Activated CD4-positive, alpha-beta T cell treated with anti-CD3 and anti-CD28 coated beads for 1 hour (primary cell): Measurements from ENCODE around the gene CCDC178.
"Not testable (repeated sequence)": the region's sequence is repeated elsewhere in the genome, so short reads cannot be mapped to it uniquely, and the experiment has no call there.

ENCODE experiments used
- DNase-seq: peaks from one replicate; pipeline ENCODE4 v3.0.0-alpha.2; 2020

CCDC178 gene

DNA sequence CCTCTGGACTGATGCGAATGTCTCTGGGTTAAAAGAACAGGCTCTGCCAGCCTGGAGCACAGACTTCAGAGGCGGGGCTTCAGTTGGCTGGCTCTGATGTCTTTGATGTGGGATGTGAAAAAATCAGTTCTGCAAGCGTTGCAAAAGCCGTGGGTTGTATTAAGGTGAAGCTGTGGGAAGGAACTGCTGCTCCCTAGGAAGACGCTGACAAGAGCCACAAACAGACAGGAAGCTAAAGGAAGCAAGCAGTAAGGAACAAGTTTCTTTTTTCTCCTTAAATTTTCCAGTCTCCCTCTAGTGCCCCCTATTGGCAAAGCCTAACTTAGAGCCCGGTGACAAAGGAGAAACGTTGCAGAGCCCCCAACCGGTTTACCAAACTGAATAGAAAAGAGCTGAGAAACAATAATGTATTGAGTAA, 239.0 kb downstream of the CCDC178 start:
- no peak for DNase-seq

DNA sequence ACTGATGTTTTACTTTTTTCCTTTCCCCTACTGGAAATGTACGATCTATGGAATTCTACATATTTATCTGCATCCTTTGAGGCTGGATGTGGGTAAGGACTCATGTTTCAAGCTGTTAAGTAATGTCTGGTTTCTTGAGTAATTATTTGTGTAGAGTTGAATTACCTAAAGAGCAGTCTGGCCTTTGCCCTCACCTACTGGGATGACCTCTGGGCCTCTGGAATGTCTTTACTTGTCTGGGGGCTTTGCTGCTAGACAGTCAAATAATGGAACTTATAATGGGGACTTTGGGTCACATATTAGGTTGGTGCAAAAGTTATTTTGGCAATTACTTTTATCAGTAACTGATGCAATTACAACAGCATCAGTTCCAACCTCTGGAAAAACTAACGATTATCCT, 244.7 kb downstream of the CCDC178 start:
- DNase-seq: no peak

DNA sequence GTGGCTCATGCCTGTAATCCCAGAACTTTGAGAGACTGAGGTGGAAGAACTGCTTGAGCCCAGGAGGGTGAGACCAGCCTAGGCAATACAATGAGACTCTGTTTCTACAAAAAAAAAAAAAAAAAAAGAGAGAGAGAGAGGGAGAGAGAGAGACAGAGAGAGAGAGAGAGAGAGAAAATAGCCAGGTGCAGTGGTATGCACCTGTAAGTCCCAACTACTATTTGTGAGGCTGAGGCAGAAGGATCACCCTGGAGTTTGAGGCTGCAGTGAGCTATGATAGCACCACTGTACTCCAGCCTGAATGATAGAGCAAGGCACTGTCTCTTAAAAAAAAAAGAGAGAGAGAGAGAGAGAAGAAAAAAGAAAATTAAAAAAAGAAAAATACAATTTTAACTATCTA, 245.7 kb downstream of the CCDC178 start:
- DNase-seq: no peak

DNA sequence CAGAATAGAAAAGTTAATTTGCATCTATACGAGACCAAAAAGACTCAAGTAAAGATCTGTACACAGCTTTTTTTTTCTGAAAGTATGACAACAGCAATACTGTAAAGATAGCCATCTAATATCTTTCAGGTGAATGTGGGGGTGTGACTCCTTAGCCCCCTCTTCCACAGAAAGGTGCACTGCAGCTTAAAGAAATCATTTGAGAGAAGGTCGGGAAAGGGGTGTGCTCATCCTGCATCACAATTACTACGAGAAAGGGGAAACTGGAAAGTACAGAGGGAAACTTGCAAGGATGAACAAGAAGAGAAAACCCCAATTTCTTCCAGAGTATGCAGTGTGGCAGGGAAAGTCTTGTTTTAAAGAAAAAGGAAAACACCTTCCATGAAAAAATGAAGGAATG, 255.6 kb downstream of the CCDC178 start:
- no peak for DNase-seq

DNA sequence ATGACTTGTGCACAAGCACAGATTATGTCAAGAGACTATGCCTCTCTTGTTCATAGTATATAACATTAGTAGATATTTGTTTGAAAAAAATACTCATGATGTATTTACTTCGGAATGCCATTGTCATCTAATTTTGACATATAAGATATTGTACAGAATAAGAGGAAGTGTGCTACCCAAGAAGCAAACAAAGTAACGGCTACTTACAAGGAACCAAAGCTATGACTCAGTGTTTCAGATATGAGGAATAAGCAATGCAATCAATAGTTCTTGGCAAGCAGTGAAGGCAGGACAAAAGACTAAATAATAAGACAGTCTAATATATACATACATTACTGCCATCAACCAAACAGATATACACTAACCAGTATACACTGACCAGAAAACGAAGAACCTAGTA, 256.3 kb downstream of the CCDC178 start:
- no peak for DNase-seq

DNA sequence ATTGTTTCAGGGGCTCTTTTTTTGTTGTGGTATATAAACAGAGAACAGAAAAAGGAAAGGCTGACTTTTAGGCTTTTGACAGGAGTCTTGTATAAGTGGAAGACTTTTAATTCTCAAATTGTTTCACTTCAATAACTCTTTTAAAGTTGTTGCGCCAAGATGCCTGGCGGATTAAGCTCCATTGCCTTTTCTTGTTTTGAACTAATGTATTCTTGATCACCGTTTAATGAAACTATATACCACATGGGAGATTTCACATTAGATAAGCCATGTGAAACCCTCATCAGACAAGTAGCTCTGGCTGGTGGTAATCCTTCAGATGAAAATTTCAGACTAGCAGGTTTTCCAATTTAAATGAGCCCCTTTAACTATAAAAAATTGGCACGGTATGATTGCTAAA, 257.4 kb downstream of the CCDC178 start:
- no peak for DNase-seq

DNA sequence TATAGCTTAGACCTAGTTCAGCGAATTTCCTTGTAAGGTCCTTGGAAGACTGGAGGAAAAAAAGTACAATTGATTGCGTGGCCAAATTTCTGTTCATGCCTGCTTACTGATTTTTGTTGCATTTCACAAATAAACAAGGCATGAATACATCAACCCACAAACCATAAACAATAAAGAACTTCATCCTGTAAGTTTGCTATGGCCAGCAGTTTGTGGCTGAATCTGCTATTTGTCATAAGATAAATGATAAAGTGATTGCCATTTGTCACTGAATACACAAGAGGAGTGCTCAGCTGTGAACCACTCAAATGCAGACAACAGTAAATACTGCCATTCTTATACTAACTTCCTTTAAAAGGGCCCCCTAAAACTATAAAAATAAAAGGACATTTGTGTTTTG, 259.5 kb downstream of the CCDC178 start:
- DNase-seq: no peak

DNA sequence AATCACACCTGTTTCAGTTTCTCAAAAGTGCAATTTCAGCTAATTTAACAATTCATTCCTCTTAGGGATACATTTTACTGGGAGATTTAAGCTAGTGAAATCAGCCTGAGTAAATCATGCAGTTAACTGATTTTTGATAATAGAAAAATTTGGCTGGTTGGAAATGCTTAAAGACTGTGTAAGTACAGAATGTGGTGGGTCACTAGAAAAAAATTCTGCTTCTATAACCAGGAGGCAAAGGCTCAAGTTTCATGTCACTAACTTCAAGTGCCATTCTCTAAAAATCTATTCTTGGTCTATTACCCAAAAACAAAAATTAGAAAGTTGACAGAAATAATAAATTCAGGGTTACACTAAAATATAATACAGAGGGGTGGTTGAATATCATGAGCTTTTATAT, 271.3 kb downstream of the CCDC178 start:
- no peak for DNase-seq

DNA sequence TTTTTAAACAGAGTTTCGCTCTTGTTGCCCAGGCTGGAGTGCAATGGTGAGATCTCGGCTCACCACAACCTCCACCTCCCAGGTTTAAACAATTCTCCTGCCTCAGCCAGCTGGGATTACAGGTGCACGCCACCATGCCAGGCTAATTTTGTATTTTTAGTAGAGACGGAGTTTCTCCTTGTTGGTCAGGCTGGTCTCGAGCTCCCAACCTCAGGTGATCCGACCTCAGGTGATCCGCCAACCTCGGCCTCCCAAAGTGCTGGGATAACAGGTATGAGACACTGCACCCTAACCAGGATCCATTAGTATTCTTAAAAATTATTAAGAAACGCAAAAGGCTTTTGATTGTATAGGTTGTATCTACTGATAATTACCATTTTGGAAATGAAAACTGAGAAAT, 276.4 kb downstream of the CCDC178 start:
- DNase-seq: not testable (repeated sequence)

DNA sequence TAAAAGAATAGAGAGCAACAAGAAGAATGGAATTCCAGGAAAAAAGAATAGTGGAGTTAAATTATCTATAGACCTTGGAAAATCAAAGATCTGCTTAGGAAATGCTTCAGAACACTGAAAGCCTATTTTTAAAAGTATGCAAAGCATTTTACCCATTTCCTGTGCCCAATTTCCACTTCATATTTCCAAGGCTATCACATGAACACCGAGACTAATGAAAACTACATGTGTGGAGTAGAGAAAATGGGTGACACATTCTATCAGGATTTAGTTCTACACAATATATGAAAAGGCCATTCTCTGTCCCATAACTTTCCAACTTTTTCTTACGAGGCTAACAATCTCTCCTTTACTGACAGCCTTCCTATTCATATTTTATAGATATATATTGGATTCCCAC, 279.4 kb downstream of the CCDC178 start:
- DNase-seq: no peak

DNA sequence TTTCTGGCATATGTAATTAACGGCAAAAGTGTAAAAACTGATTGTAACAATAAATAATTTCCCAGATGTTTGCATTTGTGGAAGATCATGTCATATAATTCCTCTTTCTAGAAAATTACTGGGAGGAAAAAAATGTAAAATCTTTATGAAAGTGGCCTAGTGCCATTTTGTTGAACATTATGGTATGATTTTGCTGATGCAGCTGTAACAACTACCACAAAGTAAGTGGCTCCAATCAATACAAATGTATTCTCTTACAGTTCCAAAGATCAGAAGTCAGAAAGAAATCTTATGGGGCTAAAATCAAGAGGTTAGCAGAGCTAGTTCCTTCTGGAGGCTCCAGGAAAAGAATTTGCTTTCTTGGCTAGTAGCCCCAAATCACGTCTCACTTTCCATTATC, 281.4 kb downstream of the CCDC178 start:
- DNase-seq: no peak

DNA sequence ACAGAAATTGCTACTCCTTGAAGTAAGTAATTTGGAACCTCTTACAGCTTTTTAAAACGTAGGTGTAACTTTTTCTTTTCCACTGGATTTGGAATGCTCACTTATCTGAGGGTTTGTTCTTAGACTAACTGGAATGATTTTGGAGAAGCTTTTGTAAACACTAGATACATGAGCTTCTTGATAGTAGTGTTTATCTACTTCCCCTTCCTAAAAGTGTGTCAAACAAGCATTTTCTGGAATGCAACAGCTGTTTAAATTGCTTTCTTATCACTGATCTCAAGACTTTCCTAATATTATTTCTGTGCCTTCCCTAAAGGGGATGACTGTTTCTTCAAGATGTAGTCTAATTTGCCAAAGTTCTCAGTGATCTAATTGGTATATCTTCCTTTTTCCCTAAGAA, 282.6 kb downstream of the CCDC178 start:
- DNase-seq: no peak

DNA sequence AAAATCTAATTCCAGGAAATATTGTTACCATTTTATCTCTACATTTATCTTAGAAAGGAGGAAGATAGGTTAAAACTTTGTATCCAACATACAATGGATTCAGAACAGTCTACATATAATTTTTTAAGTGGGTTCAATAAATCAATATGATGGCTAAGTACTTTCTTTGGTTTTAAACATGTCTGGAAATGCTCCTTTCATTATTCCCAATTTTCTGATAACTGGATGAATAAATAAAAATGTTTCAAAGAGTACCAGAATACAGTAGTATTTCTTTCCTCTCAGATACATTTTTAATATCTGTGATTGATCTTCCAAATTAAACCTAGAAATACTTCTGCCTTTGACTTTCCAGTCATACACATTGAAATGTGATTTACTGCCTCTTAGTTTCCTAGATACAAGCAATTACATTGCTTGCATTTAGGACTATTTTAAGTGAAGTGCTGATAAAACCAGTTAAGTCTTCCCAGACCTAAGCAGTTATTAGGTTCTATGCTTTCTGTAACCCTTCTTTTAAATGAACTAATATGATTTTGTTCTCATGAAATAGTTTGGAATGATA, 283.5 kb downstream of the CCDC178 start:
- DNase-seq: no peak

DNA sequence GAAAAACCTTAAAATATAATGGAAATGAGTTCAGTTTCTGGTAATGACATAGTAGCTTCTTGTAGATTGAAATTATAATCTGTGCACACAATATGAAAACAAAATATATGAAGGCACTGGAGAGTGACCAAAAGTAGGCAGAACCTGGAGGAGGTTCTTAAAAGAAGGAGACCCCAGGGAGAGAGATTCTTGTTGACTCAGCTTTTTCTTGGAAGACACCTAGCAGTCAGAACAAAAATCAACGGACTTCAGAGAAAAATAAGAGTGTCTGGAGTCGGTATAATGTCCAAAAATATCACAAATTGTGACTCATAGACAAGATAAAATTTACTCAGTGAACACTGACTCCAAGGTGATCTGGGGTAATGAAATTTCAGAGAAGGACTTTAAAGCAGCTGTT, 286.5 kb downstream of the CCDC178 start:
- no peak for DNase-seq

DNA sequence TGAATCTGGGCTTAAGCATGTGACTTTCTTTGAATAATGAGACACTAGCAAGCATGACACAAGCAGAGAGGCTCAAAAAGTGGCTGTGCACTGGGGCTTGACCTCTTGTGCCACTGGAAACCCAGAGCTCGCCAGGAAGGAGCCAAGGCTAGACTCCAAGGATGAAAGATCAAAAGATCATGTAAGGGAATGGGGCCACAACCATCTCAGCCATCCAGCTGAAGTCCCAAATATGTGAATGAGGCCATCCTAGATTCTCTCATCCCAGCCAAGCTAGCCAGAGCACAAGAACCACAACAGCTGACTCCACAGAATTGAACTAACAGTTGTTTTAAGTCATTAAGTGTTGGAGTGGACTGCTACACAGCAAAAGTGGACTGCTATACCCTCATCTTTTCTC, 288.1 kb downstream of the CCDC178 start:
- no peak for DNase-seq

DNA sequence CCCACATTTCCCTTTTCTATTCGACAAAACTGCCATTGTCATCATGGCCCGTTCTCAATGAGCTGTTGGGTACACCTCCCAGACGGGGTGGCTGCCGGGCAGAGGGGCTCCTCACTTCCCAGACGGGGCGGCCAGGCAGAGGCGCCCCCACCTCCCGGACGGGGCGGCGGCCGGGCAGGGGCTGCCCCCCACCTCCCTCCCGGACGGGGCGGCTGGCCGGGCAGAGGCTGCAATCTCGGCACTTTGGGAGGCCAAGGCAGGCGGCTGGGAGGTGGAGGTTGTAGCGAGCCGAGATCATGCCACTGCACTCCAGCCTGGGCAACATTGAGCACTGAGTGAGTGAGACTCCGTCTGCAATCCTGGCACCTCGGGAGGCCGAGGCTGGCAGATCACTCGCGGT, 292.7 kb downstream of the CCDC178 start:
- DNase-seq: not testable (repeated sequence)

DNA sequence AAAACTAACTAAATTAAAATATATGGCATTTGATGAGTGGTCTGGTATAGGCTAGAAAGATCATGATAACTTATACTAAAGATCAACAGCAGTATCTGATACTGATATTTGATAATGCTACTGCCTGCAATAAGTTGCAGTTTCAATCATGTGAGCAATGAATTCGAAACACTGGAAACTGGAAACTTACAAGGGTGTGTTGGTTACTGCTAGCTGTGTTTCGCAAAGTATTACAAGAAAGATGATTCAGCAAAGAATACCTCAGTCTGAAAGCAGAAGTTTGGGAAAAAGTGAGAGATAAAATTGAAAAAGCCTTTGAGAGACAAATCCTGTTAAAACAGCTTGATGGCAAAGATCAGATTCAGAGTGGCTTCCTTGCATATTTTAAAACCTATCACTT, 294.5 kb downstream of the CCDC178 start:
- DNase-seq: no peak

DNA sequence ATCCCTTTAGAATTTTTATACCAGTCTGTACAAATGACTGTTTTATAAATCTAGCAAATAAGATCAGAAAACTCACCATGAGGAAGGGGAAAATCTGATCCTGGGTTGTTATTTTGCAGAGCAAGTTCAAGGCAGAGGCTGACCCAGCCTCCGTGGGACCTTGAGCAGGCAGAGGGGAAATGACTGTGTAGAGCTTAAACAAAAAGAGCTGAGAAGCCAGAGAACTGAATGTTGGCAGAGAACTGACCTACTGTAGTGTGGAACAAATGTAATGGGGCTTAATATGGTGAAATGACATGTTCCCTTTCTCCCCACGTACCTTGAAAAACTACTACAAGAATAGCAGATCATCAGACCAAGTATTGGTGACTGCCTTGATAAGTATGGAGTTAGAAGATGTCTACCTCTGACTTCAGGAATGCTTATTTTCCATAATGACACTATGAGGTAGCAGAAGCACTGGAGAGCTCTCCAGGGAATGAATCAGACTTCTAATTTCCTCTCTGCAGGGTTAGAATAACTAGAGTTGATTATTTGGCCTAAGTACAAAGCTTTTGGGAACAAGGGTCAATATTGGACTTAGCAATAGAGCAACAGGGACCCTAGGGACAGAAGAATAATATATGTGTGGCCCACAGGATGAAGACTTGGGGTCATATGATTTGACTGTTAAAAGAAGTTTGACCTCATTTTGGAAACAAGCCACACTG, 304.4 kb downstream of the CCDC178 start:
- no peak for DNase-seq

DNA sequence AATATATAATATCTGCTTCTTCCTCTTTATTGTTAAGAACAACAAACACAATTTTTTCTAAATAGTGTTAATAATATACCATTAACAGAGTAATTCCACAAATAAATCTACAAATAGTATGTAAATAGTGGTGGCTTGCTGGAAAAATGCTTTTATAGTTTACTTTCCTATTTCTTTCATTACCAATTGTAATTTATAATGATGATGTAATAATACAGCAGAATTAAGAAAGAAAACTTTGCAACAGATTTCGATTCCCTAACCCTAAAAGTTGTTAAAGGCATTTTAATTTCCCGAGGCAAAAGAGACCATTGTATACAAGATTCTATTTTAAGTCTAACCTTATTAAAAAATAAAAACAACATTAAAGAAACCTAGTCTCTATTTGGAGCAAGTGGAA, 307.9 kb downstream of the CCDC178 start:
- DNase-seq: no peak

DNA sequence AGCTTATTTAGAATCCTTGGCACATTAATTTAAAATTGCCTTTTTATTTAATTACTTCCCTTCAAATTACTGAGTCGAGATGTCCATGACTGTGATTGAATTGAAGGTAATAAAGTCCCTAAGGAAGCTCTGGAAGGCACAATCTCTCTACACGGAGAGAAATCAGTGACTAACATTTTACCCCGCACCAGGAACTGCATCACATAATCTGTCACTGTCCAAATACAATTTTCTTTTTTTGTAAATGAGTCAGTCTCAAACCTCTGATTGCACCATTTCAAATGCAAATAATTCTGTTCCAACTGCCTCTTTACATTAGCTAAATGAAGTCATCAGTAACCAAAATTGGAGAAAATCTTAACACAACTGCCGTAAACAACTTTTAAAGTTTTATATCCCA, 311.9 kb downstream of the CCDC178 start:
- no peak for DNase-seq

DNA sequence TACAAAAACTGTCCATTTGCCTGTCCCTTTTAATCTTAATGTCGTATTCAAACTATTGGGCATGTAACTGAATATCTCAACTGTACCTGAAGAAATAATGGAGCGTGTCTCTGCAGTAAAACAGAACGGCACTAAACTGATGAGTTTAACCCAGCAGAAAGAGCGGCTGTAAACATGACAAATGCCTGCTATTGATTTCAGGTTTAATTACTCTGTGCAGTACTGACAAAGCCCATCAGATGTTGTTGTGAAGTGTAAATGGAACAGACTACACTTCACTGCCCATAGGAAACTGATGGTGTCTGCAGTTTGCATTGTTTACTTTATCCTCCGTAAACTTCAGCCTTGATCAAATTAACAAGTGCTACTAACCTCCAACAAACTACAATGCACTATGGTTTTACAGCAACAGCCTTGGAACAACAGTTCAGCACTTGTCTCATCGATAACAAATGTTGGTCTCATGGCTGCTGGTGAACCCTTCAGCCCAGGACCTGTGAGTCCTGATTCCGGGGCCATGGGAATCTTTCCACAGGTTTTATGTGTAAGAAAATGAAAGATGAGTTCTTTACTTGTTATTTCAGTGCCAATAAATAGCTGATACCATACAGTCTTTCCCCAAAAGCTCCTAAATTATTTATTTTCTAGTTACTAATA, 316.5 kb downstream of the CCDC178 start:
- no peak for DNase-seq

DNA sequence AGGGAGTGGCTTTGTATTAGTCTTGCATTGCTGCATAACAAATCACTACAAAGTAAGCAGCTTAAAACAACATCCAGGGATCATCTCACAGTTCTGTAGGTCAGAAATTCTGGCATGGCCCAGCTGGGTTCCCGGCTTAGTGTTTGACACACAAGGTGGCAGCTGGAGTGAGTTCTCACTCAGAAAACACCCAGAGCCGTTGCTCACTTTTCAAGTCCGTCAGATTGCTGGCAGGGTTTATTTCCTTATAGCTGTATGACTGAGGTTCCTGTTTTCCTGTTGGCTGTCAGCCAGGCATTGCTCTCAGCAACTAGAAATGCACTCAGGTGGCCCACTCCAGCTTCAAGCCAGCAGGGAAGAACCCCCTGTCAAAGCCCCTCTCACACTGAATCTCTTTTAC, 324.1 kb downstream of the CCDC178 start:
- no peak for DNase-seq

DNA sequence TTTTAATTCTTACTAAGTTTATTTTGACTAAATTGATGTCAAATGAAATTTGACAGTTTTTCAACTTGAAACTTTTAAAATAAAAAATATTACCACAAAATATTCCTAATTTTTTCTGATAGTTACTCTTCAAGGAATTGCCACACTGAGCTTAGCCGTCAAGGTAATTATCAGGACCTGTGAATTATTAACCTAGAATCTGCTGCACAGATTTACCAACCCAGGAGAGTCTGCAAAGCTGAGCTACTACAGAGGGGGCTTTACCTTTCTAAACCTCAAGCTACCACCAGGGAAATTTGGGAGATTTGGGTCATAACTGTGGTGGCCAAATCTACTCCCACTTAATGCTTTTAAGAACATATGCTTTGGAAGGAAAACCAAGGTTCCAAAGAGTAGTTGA, 324.6 kb downstream of the CCDC178 start:
- no peak for DNase-seq

DNA sequence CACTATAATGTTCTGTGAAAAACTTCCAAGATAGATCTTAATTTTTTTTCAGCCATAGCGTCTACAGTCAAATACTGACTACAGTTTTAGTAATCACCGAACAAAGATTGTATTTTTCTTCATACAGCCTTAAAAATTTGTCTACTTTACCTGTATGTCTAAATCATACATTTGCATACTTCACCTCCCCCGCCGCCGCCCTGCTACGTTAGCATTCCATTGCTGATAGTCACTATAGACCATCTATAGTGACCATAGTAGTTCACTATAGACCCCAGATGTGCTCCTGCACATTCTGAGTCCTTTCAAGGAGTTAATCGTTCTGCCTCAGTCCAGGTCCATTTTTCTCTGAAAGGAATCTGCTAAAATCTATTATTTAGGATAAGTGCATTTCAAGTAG, 325.0 kb downstream of the CCDC178 start:
- no peak for DNase-seq

DNA sequence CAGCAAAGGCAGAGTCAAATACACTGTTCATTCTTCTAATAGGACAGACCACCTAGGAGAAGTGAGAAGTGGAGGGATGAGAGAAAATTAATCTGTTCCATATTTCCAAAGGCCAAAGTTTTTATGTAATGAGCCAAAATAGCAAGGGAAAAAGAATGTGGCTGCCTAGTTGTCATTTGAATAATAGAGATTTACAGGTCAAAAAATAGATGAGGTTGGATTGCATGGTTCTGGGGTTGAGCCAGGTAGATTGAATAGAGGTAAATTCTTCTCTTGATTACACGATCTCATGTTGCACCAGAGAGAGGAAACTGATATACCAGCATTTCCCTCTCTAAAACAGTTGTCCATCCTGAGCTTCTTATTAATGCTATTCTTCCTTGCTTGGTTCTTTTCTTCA, 325.8 kb downstream of the CCDC178 start:
- no peak for DNase-seq
